Right atrium auricular region (tissue), 2 donors: ENCODE measurements around the gene SLC10A1. TPM values are rescaled to one million over a fixed set of nuclear protein-coding genes. Genes with fewer than 3 reads are reported as not detected.

ENCODE experiments used
- DNase-seq: peaks from one replicate; pipeline ENCODE4 v3.0.0-alpha.2; 2019; ENCODE audit warnings: low spot score
- H3K27ac ChIP-seq, 2 donors: fragments of 200-600 bp; sonication (generic); 1 replicate in 1 of 2; 2 replicates in 1 of 2; pipeline ENCODE4 v1.5.1; 2016 to 2019
- H3K27me3 ChIP-seq, 2 donors: fragments of 200-600 bp; sonication (generic); one replicate each; pipeline versions ENCODE4 v1.5.1 to v1.6.0; 2017 to 2019
- H3K36me3 ChIP-seq: fragments of 200-600 bp; sonication (generic); one replicate; pipeline ENCODE4 v1.5.1; 2016
- H3K4me1 ChIP-seq, 2 donors: fragments of 200-600 bp; sonication (generic); one replicate each; pipeline versions ENCODE4 v1.5.1 to v1.6.0; 2017 to 2019
- H3K4me3 ChIP-seq, 2 donors: fragments of 200-600 bp; sonication (generic); 1 replicate in 1 of 2; 2 replicates in 1 of 2; pipeline ENCODE4 v1.5.1; 2017 to 2019; ENCODE audit warnings: mild to moderate bottlenecking in 1 of 2, moderate library complexity in 1 of 2
- H3K9me3 ChIP-seq, 2 donors: fragments of 200-600 bp; sonication (generic); one replicate each; pipeline ENCODE4 v1.5.1; 2019
- CTCF ChIP-seq, 2 donors: fragments of 200-600 bp; sonication (generic); IDR thresholded peaks; one replicate each; pipeline ENCODE4 v1.5.1; 2019; ENCODE audit warnings: antibody characterized with exemption in 2 of 2
- total RNA-seq, 2 donors: library from RNA; depleted of rRNA; stranded (reverse); fragments of >200 nt; gene quantifications; one replicate each; pipeline ENCODE4 v1.1.0, GENCODE V29; 2016

Gene SLC10A1
- under 1 TPM in 1 of 2 donors, not detected in 1; 0.16 TPM for total RNA-seq

- H3K4me3 ChIP-seq = no peak within 1 kb of the TSS
- no peak within 1 kb of the TSS for H3K27ac ChIP-seq
- no peak for DNase-seq
- H3K4me1 ChIP-seq = peaks cover 0 to 13% of the 10 kb centered on the region in 2 donors
- no peaks in the 10 kb centered on the region for H3K27me3 ChIP-seq
- no peaks in the 10 kb centered on the region for H3K9me3 ChIP-seq
- TF ChIP-seq CTCF (IDR thresholded peaks at IDR 0.05) = no peak
- no peaks in the 10 kb centered on the region for H3K36me3 ChIP-seq
These were observed at the start of gene SLC10A1 for GRCh38 chr14:69796797-69797500. Gene SLC10A1 (minus strand): TSS chr14:69797241. CDS start chr14:69797155, 86 bp downstream.

- H3K9me3 ChIP-seq = no peaks in the 10 kb centered on the region
- H3K36me3 ChIP-seq = no peaks in the 10 kb centered on the region
- TF ChIP-seq CTCF (IDR thresholded peaks at IDR 0.05) = no peak
- no peaks in the 10 kb centered on the region for H3K4me1 ChIP-seq
- H3K4me3 ChIP-seq = no peak overlapping the region
- no peak for DNase-seq
- H3K27ac ChIP-seq = no peak overlapping the region
- H3K27me3 ChIP-seq = no peaks in the 10 kb centered on the region
These were observed 48.7 kb upstream of the SLC10A1 start for GRCh38 chr14:69845787-69846186.

DNA sequence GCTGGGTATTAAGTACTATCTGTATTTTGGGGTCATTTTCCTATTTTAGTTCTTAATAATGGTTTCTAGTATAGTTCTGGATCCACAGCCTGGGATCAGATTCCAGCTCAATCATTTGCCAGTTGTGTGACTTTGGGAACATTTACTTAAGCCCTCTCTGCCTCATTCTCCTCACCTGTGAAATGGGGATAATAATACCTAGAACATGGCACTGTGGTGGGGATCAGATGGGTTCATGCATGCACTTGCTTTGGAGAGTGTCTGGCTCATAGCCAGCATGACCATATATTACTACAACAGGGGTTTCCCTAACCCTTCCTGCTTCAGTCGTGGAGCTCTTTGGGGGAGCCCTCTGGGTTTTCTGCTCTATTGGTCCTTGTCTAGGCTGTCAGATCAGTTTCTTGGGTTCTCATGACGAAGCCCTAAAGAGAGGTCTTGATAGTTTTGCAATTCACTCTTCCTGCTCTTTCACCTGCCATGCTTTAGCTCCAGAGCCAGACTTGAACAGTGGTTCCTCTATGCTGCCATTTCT, 48.1 kb upstream of the SLC10A1 start:
- no peaks in the 10 kb centered on the region for H3K36me3 ChIP-seq
- no peaks in the 10 kb centered on the region for H3K9me3 ChIP-seq
- TF ChIP-seq CTCF (IDR thresholded peaks at IDR 0.05) = no peak
- no peaks in the 10 kb centered on the region for H3K27me3 ChIP-seq
- H3K4me1 ChIP-seq = no peaks in the 10 kb centered on the region
- no peak overlapping the region for H3K27ac ChIP-seq
- no peak overlapping the region for H3K4me3 ChIP-seq
- no peak for DNase-seq

GRCh38 chr14:69844171-69844570, 47.1 kb upstream of the SLC10A1 start:
- H3K36me3 ChIP-seq = no peaks in the 10 kb centered on the region
- no peaks in the 10 kb centered on the region for H3K4me1 ChIP-seq
- no peak for DNase-seq
- TF ChIP-seq CTCF (IDR thresholded peaks at IDR 0.05) = no peak
- H3K27ac ChIP-seq = no peak overlapping the region
- H3K9me3 ChIP-seq = no peaks in the 10 kb centered on the region
- H3K4me3 ChIP-seq = no peak overlapping the region
- no peaks in the 10 kb centered on the region for H3K27me3 ChIP-seq

GRCh38 chr14:69842686-69843420, 45.8 kb upstream of the SLC10A1 start:
- H3K36me3 ChIP-seq = no peaks in the 10 kb centered on the region
- H3K27ac ChIP-seq = no peak overlapping the region
- no peaks in the 10 kb centered on the region for H3K27me3 ChIP-seq
- H3K4me3 ChIP-seq = no peak overlapping the region
- H3K9me3 ChIP-seq = no peaks in the 10 kb centered on the region
- TF ChIP-seq CTCF (IDR thresholded peaks at IDR 0.05) = no peak
- H3K4me1 ChIP-seq = no peaks in the 10 kb centered on the region
- no peak for DNase-seq
